Sigmoid colon (tissue), 4 donors: ENCODE results near the gene TMEM132D.

ENCODE experiments used
- CTCF ChIP-seq, 4 experiments: fragments of 450-650 bp in 3 of 4; fragments of 200-600 bp in 1 of 4; IDR thresholded peaks; one replicate each; pipeline ENCODE4 v1.5.1; 2016 to 2019; ENCODE audit warnings: antibody characterized with exemption in 4 of 4, mild to moderate bottlenecking in 3 of 4, moderate library complexity in 2 of 4
- EP300 ChIP-seq, 4 donors: sonication (generic); formaldehyde crosslinking; IDR thresholded peaks; one replicate each; pipeline ENCODE4 v1.6.1; 2017; ENCODE audit warnings: antibody characterized with exemption in 4 of 4
- POLR2A ChIP-seq, 2 donors: fragments of 450-650 bp; IDR thresholded peaks; one replicate each; pipeline ENCODE4 v1.6.1; 2016; ENCODE audit warnings: antibody characterized with exemption in 2 of 2, mild to moderate bottlenecking in 2 of 2, moderate library complexity in 2 of 2

GRCh38 chr12:129103231-129103630 is 800.6 kb downstream of the TMEM132D start:
- TF ChIP-seq CTCF (IDR thresholded peaks at IDR 0.05) (no peak), EP300 (IDR thresholded peaks at IDR 0.05) (no peak), POLR2A (IDR thresholded peaks at IDR 0.05) (no peak)
